IMR-90 (cell line): ENCODE measurements around the gene JADE3. TPM values are rescaled to one million over a fixed set of nuclear protein-coding genes. Genes with fewer than 3 reads are reported as not detected.

Experiments used
- ATAC-seq: fragments of 200-7000 bp; cut with Tn5 transposase; 2 replicates; pipeline ENCODE4 v1.9.1; 2020; ENCODE audit warnings: low read depth, mild to moderate bottlenecking, moderate library complexity
- BruUV-seq: library from RNA; stranded (reverse); fragments of 400-500 nt; replicated peaks from 2 replicates; lab custom pipeline; 2021; lab: Mats Ljungman, UMichigan
- CTCF ChIA-PET: fragments of 300-600 bp; formaldehyde crosslinking; extraction: SDS; loops from one replicate; lab custom pipeline; 2021; ENCODE audit warnings: antibody characterized with exemption; lab: Yijun Ruan, JAX
- POLR2A ChIA-PET: fragments of 300-600 bp; sonication (Branson Sonifier 250); formaldehyde crosslinking; loops from one replicate; lab custom pipeline; 2022; ENCODE audit warnings: antibody characterized with exemption; ENCODE audit not compliant: unreplicated experiment; lab: Charles Lee
- DNase-seq: peaks from one replicate; pipeline ENCODE4 v3.0.0; 2013
- H2AFZ ChIP-seq: replicated peaks from 2 replicates; pipeline ENCODE3; 2013; ENCODE audit warnings: low read length, mild to moderate bottlenecking; ENCODE audit not compliant: poor library complexity
- H2AK5ac ChIP-seq: 2 replicates; pipeline ENCODE4 v1.6.1; 2013; ENCODE audit warnings: low read depth, low read length, inconsistent platforms
- H2AK9ac ChIP-seq: replicated peaks from 2 replicates; pipeline ENCODE3; 2013; ENCODE audit warnings: mild to moderate bottlenecking, low read depth, low read length, moderate library complexity; ENCODE audit not compliant: poor library complexity
- H2BK120ac ChIP-seq: 2 replicates; pipeline ENCODE4 v1.6.1; 2013; ENCODE audit warnings: low read depth, low read length, inconsistent platforms
- H2BK15ac ChIP-seq: 3 replicates; pipeline ENCODE4 v1.6.1; 2013; ENCODE audit warnings: low read depth, low read length, inconsistent platforms
- H2BK20ac ChIP-seq: 2 replicates; pipeline ENCODE4 v1.6.1; 2013; ENCODE audit warnings: low read depth, mild to moderate bottlenecking, inconsistent platforms, low read length, moderate library complexity
- H2BK5ac ChIP-seq: 2 replicates; pipeline ENCODE4 v1.6.1; 2013; ENCODE audit warnings: mild to moderate bottlenecking, low read depth, low read length, inconsistent platforms; ENCODE audit not compliant: poor library complexity, severe bottlenecking
- H3K14ac ChIP-seq: replicated peaks from 2 replicates; pipeline ENCODE4 v1.6.1; 2013; ENCODE audit warnings: low read depth, low read length, inconsistent platforms
- H3K18ac ChIP-seq: 2 replicates; pipeline ENCODE4 v1.6.1; 2013; ENCODE audit warnings: low read depth, low read length, control low read depth
- H3K23ac ChIP-seq: 2 replicates; pipeline ENCODE4 v1.6.1; 2013; ENCODE audit warnings: low read depth, low read length, inconsistent platforms
- H3K27ac ChIP-seq: 2 replicates; pipeline ENCODE4 v1.5.1; 2013; ENCODE audit warnings: mild to moderate bottlenecking, control low read depth, low read length; ENCODE audit not compliant: insufficient read depth
- H3K27me3 ChIP-seq: 2 replicates; pipeline ENCODE4 v1.6.1; 2013; ENCODE audit warnings: low read length; ENCODE audit not compliant: control insufficient read depth, insufficient read depth
- H3K36me3 ChIP-seq: 2 replicates; pipeline ENCODE4 v1.6.1; 2013; ENCODE audit warnings: low read length, mixed read lengths; ENCODE audit not compliant: control insufficient read depth, insufficient read depth
- H3K4ac ChIP-seq: 2 replicates; pipeline ENCODE4 v1.6.1; 2013; ENCODE audit warnings: low read depth, low read length, inconsistent platforms
- H3K4me1 ChIP-seq: 2 replicates; pipeline ENCODE4 v1.6.1; 2013; ENCODE audit warnings: low read length, mixed read lengths; ENCODE audit not compliant: control insufficient read depth, insufficient read depth
- H3K4me2 ChIP-seq: 2 replicates; pipeline ENCODE4 v1.6.1; 2013; ENCODE audit warnings: low read depth, mild to moderate bottlenecking, control low read depth, low read length, moderate library complexity
- H3K4me3 ChIP-seq: 2 replicates; pipeline ENCODE4 v1.5.1; 2013; ENCODE audit warnings: low read depth, mild to moderate bottlenecking, control low read depth, low read length, moderate library complexity; ENCODE audit not compliant: insufficient read depth
- H3K56ac ChIP-seq: 2 replicates; pipeline ENCODE4 v1.6.1; 2013; ENCODE audit warnings: low read length, inconsistent platforms; ENCODE audit not compliant: insufficient read depth; ENCODE audit errors: extremely low read depth
- H3K79me1 ChIP-seq, 2 experiments: 2 replicates each; pipeline ENCODE4 v1.6.1; 2013; ENCODE audit warnings: low read length in 2 of 2, inconsistent platforms in 1 of 2, low read depth in 1 of 2
- H3K9ac ChIP-seq: 2 replicates; pipeline ENCODE4 v1.6.1; 2013; ENCODE audit warnings: low read depth, low read length, control low read depth
- H3K9me1 ChIP-seq: 2 replicates; pipeline ENCODE4 v1.6.1; 2013; ENCODE audit warnings: low read length, inconsistent platforms; ENCODE audit not compliant: insufficient read depth
- H3K9me3 ChIP-seq: 2 replicates; pipeline ENCODE4 v1.6.1; 2013; ENCODE audit warnings: low read length; ENCODE audit not compliant: control insufficient read depth, insufficient read depth
- H4K20me1 ChIP-seq: 2 replicates; pipeline ENCODE4 v1.6.1; 2013; ENCODE audit warnings: low read length, inconsistent platforms; ENCODE audit not compliant: insufficient read depth
- H4K5ac ChIP-seq: 2 replicates; pipeline ENCODE4 v1.6.1; 2013; ENCODE audit warnings: mild to moderate bottlenecking, low read depth, low read length, control low read depth
- H4K8ac ChIP-seq, 2 experiments: 2 replicates each; pipeline ENCODE4 v1.6.1; 2013; ENCODE audit warnings: low read depth in 2 of 2, low read length in 2 of 2, control low read depth in 1 of 2, inconsistent platforms in 1 of 2
- H4K91ac ChIP-seq: 2 replicates; pipeline ENCODE4 v1.6.1; 2013; ENCODE audit warnings: low read depth, low read length, inconsistent platforms; ENCODE audit not compliant: insufficient read depth
- WGBS, 2 experiments: methylation state at CpG; one replicate each; pipeline versions ENCODE4 v1.1.5 to v1.1.7; 2013; ENCODE audit warnings: missing lambda C conversion rate in 2 of 2; ENCODE audit not compliant: insufficient read length in 1 of 2; ENCODE audit errors: extremely low coverage in 2 of 2; 5-methylcytosine and 5-hydroxymethylcytosine counted together
- dilution Hi-C: fragments of 300-500 bp; cut with HindIII; formaldehyde crosslinking; loops from one replicate; pipeline ENCODE4 v1.14.3; 2018; ENCODE audit warnings: low sequenced_read_pairs; ENCODE audit not compliant: unreplicated experiment
- in situ Hi-C: fragments of 300-500 bp; cut with MboI; formaldehyde crosslinking; loops from 3 replicates; pipeline ENCODE4 v1.14.3; 2019; ENCODE audit warnings: low sequenced_read_pairs, inconsistent platforms, mixed read lengths
- intact Hi-C: fragments of 100-400 bp; cut with micrococcal nuclease; formaldehyde crosslinking; loops from 2 replicates; pipeline ENCODE4 v1.10.0; 2022
- polyA plus RNA-seq, 3 experiments: library from polyadenylated mRNA; depleted of rRNA; stranded (reverse); fragments of >200 nt; gene quantifications; 2 replicates each; pipeline ENCODE4 v1.2.3, GENCODE V29; 2012; ENCODE audit warnings: low replicate concordance in 1 of 3
- total RNA-seq: library from RNA; depleted of rRNA; stranded (reverse); fragments of >200 nt; gene quantifications from 2 replicates; pipeline ENCODE4 v1.2.3, GENCODE V29; 2012
- TF ChIP-seq, protein P1 (sequence below): conservative IDR thresholded peaks from 2 replicates; pipeline ENCODE4 v1.5.1; 2012; ENCODE audit warnings: mild to moderate bottlenecking, low read depth, low read length, improper control_type of control experiment
- TF ChIP-seq, protein P2 (sequence below): fragments of 150-350 bp; IDR thresholded peaks from 2 replicates; pipeline ENCODE4 v1.6.1; 2017; ENCODE audit warnings: mild to moderate bottlenecking, antibody characterized with exemption, low read length, low read depth

JADE3 gene
- total and polyA plus RNA-seq, 2 of the 4 experiments (the other 2 are of a cell fraction), result 2.1 to 4.7 TPM

DNA sequence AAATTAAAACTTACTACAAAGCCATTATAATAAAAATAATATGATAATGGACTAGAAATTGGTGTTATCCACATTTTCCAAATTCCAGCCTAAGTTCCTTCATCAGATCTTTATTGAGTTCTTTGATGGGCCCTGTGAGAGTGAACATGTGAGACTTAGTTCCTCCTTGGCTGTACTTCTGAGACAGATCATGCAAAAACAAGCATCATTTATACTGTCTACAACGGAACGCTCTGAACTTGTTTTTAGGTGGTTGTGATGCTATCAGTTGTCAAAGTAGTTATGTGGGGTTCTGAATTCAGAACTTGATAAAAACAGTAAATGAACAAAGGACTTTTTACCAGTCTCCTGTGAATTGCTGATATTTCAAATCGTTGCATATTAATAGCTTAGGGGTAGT lies 48.9 kb downstream of the JADE3 start:
- H3K18ac ChIP-seq, result no peak overlapping the region
- dilution Hi-C loops, result no loop called here

More for the DNA sequence above, 48.9 kb downstream of the JADE3 start:
- CTCF ChIA-PET, result no interaction called here
- H4K5ac ChIP-seq, result no peak overlapping the region
- no peak overlapping the region for H4K8ac ChIP-seq
- no peak for ATAC-seq
- H2BK120ac ChIP-seq, result no peak overlapping the region
- no peak overlapping the region for H2AFZ ChIP-seq
- no peak overlapping the region for H3K9ac ChIP-seq
- H4K20me1 ChIP-seq, result no peaks in the 10 kb centered on the region
- no peak overlapping the region for H4K91ac ChIP-seq
- H3K27ac ChIP-seq, result no peak overlapping the region
- no peak overlapping the region for H3K56ac ChIP-seq
- in situ Hi-C loops (no loop called here), intact Hi-C loops (no loop called here)
- peaks cover 4% of the 10 kb centered on the region; the same call in 1 of the 2 replicates for H3K4me1 ChIP-seq
- H3K9me1 ChIP-seq, result no peaks in the 10 kb centered on the region; the same call in 1 of the 2 replicates
- no peak overlapping the region for H3K4me2 ChIP-seq
- TF ChIP-seq, protein P1, sequence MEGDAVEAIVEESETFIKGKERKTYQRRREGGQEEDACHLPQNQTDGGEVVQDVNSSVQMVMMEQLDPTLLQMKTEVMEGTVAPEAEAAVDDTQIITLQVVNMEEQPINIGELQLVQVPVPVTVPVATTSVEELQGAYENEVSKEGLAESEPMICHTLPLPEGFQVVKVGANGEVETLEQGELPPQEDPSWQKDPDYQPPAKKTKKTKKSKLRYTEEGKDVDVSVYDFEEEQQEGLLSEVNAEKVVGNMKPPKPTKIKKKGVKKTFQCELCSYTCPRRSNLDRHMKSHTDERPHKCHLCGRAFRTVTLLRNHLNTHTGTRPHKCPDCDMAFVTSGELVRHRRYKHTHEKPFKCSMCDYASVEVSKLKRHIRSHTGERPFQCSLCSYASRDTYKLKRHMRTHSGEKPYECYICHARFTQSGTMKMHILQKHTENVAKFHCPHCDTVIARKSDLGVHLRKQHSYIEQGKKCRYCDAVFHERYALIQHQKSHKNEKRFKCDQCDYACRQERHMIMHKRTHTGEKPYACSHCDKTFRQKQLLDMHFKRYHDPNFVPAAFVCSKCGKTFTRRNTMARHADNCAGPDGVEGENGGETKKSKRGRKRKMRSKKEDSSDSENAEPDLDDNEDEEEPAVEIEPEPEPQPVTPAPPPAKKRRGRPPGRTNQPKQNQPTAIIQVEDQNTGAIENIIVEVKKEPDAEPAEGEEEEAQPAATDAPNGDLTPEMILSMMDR, result no peak
- TF ChIP-seq, protein P2, sequence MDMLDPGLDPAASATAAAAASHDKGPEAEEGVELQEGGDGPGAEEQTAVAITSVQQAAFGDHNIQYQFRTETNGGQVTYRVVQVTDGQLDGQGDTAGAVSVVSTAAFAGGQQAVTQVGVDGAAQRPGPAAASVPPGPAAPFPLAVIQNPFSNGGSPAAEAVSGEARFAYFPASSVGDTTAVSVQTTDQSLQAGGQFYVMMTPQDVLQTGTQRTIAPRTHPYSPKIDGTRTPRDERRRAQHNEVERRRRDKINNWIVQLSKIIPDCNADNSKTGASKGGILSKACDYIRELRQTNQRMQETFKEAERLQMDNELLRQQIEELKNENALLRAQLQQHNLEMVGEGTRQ, result no peak
- no peak overlapping the region for H2AK5ac ChIP-seq
- no peak overlapping the region for H3K14ac ChIP-seq
- no peak overlapping the region for H2BK5ac ChIP-seq
- no peak overlapping the region for H2BK15ac ChIP-seq
- POLR2A ChIA-PET, result no interaction called here
- no peaks in the 10 kb centered on the region for H3K36me3 ChIP-seq
- no peak overlapping the region for H2BK20ac ChIP-seq
- no peak overlapping the region for H3K23ac ChIP-seq
- H3K27me3 ChIP-seq, result peaks cover 11% of the 10 kb centered on the region
- H2AK9ac ChIP-seq, result no peak overlapping the region
- no peaks in the 10 kb centered on the region for H3K9me3 ChIP-seq
- no TSS peak for BruUV-seq
- H3K4ac ChIP-seq, result no peak overlapping the region
- WGBS, 2 experiments, result no CpG with 5 or more reads among the region's 3 CpGs
- H3K4me3 ChIP-seq, result no peak overlapping the region
- peaks cover under 1 to 7% of the 10 kb centered on the region in 2 experiments; a peak in 2 of 4 replicates for H3K79me1 ChIP-seq
- DNase-seq, result no peak
